Esophagus muscularis mucosa (tissue), 3 donors: Measurements from ENCODE around the gene EFCAB3.

Experiments used
- POLR2A ChIP-seq: fragments of 450-650 bp; IDR thresholded peaks from one replicate; pipeline ENCODE4 v1.6.1; 2017; ENCODE audit warnings: antibody characterized with exemption, moderate library complexity, mild to moderate bottlenecking, low read depth
- POLR2AphosphoS5 ChIP-seq, 2 donors: sonication (generic); formaldehyde crosslinking; IDR thresholded peaks; one replicate each; pipeline ENCODE4 v1.6.1; 2017; ENCODE audit warnings: antibody characterized with exemption in 2 of 2
- TF ChIP-seq, protein P1 (sequence below), 3 experiments: fragments of 200-600 bp in 2 of 3; fragments of 450-650 bp in 1 of 3; sonication (generic) in 2 of 3; IDR thresholded peaks; one replicate each; pipeline ENCODE4 v1.5.1; 2017 to 2019; ENCODE audit warnings: antibody characterized with exemption in 3 of 3, mild to moderate bottlenecking in 2 of 3, moderate library complexity in 1 of 3

DNA sequence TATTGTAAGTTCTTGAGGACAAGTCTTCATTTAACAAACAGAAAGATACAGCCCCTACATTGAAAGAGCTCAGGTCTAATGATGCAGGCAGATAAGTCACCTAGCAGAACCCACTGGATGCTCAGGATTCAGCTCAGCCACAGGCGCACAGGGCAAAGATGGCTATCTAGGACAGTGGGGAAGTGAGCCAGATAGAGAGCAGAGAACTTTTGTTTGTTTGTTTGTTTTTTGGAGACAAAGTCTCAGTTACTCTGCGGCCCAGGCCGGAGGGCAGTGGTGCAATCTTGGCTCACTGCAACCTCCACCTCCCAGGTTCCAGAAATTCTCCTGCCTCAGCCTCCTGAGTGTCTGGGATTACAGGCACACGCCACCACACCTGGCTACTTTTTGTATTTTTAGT lies 63.7 kb downstream of the EFCAB3 start:
- TF ChIP-seq, protein P1, sequence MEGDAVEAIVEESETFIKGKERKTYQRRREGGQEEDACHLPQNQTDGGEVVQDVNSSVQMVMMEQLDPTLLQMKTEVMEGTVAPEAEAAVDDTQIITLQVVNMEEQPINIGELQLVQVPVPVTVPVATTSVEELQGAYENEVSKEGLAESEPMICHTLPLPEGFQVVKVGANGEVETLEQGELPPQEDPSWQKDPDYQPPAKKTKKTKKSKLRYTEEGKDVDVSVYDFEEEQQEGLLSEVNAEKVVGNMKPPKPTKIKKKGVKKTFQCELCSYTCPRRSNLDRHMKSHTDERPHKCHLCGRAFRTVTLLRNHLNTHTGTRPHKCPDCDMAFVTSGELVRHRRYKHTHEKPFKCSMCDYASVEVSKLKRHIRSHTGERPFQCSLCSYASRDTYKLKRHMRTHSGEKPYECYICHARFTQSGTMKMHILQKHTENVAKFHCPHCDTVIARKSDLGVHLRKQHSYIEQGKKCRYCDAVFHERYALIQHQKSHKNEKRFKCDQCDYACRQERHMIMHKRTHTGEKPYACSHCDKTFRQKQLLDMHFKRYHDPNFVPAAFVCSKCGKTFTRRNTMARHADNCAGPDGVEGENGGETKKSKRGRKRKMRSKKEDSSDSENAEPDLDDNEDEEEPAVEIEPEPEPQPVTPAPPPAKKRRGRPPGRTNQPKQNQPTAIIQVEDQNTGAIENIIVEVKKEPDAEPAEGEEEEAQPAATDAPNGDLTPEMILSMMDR (IDR thresholded peaks at IDR 0.05) = no peak
- TF ChIP-seq POLR2A = no peak
- TF ChIP-seq POLR2AphosphoS5 (IDR thresholded peaks at IDR 0.05) = no peak
